Measurements from ENCODE around the gene RASL12.
"Not testable (repeated sequence)": the region's sequence is repeated elsewhere in the genome, so short reads cannot be mapped to it uniquely, and the experiment has no call there.

The RASL12 gene

DNA sequence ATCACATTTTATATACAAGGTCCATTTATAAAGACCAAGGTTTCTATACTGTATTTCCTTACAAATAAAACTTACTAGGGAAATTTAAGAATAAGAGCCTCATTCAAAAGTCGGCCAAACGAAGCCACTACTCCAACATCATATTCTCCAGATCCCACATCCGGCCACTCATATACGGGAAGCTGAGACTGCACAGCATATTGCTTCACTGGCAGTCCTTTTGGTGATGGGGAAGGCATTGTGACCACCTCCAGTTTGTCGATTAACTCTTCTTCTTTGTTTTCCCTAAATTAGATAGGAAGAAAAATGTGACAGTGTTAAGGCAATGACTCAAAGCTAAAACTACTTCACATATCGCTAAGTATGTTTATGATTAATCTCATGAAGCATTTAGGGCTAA lies 41.0 kb downstream of the RASL12 start:
- DNase-seq = no peak

DNA sequence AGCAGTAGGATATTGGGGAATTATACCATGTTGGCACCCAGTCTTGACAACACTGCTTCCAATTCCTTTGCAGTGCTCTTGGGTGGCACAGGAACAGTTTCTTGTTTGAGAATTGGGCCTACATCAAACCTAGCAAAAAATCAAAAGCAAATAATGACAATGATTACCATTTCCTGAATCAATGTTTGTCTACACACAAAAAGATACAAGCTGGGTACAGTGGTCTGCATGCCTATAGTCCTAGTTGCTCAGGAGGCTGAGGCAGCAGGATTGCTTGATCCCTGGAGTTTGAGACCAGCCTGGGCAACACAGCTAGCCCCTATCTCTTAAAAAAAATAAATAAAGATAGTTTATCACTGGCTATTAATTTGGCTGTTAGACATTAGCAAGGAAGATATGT lies 46.3 kb downstream of the RASL12 start:
- DNase-seq = no peak

DNA sequence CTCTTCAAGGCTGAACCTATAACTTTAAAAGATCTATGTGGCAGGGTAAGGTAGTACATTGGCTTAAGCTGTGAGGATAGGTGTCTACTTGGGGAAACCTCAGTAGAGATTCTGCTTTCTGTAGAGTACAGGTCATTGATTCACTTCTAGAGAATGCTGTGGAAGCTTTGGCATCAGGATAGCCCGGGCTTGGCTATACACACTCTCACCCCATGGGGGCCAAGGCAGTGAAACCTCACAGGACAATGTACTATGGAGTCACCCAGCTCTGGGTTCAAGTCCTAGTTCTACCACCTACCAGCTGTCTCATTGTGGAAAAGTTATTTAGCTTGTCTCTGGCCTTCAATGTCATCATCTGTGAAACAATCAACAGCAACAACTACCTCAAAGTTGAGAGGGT lies 47.4 kb downstream of the RASL12 start:
- DNase-seq = no peak

DNA sequence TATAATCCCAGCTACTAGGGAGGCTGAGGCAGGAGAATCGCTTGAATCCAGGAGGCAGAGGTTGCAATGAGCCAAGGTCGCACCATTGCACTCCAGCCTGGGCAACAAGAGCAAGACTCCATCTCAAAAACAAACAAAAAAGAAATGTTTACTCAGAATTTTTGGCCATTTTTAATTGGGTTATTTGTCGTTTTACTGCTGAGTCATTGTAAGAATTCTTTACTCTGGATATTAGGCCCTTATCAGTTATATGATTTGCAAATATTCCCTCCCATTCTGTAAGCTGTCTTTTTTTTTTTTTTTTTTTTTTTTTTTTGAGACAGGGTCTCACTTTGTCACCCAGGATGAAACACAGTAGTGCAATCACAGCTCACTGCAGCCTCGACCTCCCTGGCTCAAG lies 56.6 kb downstream of the RASL12 start:
- not testable (repeated sequence) for DNase-seq

DNA sequence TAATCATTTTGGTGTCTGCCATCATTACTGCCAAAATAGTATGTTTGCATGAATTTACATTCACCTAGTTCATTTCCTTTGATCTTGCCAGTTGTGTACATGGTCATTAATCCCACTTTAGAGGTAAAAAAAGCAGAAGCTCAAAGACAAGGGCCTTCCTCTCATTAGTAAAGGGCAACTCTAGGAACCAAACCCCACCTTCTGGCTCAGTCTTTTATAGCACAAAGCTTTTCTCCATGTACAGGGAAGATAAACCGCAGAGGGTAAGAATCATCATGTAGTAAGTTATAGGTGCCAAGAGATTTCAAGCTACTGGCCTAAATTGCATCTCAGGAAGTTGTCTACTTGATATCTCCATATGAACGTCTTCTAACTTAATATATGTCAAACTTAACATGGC lies 58.8 kb downstream of the RASL12 start:
- no peak for DNase-seq

DNA sequence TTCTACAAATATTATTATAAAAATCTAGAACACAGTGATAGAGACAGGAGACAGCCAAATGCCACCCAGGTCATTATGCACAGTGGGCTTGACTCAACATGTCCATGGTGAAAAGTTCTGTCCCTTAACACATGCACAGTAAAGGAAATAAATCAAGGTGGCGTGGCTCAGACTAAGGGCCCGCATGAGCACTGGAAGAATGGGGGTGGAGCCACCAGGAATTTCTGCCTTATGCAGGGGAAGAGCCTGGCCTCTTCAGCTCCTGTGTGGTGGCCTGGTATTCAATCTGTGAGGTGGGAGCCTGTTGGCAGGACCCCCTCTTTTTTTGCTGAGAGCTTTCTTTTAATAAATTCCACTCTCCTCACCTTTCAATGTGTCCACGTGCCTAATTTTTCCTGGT lies 60.9 kb downstream of the RASL12 start:
- DNase-seq = no peak

DNA sequence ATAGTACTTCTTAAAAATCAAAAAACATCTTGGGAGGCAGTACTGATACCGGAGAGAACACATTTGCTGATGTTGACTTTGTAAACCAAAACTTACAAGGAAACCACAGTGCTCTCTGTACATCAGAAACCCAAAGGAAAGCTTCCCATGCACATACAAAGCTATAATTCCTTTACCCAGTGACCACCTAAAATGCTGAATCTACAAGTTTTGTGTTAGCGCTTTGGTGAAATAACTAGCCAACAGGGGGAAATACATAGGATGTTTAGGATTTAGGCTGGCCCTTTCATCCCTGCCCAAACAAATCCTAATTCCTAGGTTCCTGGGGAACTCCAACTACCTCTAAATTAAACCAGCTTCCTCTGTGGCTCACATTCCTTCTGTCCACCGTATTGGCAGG lies 62.8 kb downstream of the RASL12 start:
- no peak for DNase-seq
